Neural cell (in vitro differentiated cells): ENCODE results near the gene GPATCH3. TPM values are rescaled to one million over a fixed set of nuclear protein-coding genes. Genes with fewer than 3 reads are reported as not detected.

Experiments
- H2AFZ ChIP-seq: fragments of 200-600, 300-800 bp; sonication (generic), shearing (Covaris generic); 2 replicates; pipeline ENCODE4 v1.6.0; 2014; ENCODE audit warnings: low read depth, mild to moderate bottlenecking, antibody characterized with exemption, low read length, moderate library complexity
- H3F3A ChIP-seq: fragments of 200-600 bp; shearing (Covaris generic); 2 replicates; pipeline ENCODE4 v1.6.1; 2016; ENCODE audit warnings: mild to moderate bottlenecking, moderate library complexity, mixed read lengths, antibody characterized with exemption, low read length; ENCODE audit not compliant: insufficient read depth, poor library complexity, severe bottlenecking
- H3K27ac ChIP-seq: fragments of 200-600, 300-800 bp; sonication (generic), shearing (Covaris generic); 2 replicates; pipeline ENCODE4 v1.5.1; 2014; ENCODE audit warnings: mild to moderate bottlenecking, low read length, moderate library complexity
- H3K27me3 ChIP-seq: fragments of 300-800, 200-600 bp; sonication (generic), shearing (Covaris generic); 2 replicates; pipeline ENCODE4 v1.6.0; 2014; ENCODE audit warnings: mild to moderate bottlenecking, low read depth, low read length, moderate library complexity; ENCODE audit not compliant: insufficient read depth
- H3K36me3 ChIP-seq: fragments of 300-800, 200-600 bp; sonication (generic), shearing (Covaris generic); 2 replicates; pipeline ENCODE4 v1.5.1; 2014; ENCODE audit warnings: mild to moderate bottlenecking, antibody characterized with exemption, low read length, moderate library complexity; ENCODE audit not compliant: insufficient read depth
- H3K4me2 ChIP-seq: fragments of 300-800, 200-600 bp; sonication (generic), shearing (Covaris generic); 2 replicates; pipeline ENCODE4 v1.6.0; 2014; ENCODE audit warnings: mild to moderate bottlenecking, low read length
- H3K4me3 ChIP-seq: fragments of 300-800, 200-600 bp; sonication (generic), shearing (Covaris generic); 2 replicates; pipeline ENCODE4 v1.5.1; 2014; ENCODE audit warnings: mild to moderate bottlenecking, low read length, moderate library complexity
- H3K79me2 ChIP-seq: fragments of 200-600 bp; shearing (Covaris generic); replicated peaks from 2 replicates; pipeline ENCODE4 v1.6.0; 2014; ENCODE audit warnings: mild to moderate bottlenecking, low read length, moderate library complexity; ENCODE audit not compliant: insufficient read depth
- H3K9ac ChIP-seq: fragments of 300-800, 200-600 bp; sonication (generic), shearing (Covaris generic); 2 replicates; pipeline ENCODE4 v1.6.1; 2016; ENCODE audit warnings: mild to moderate bottlenecking, low read length, mixed read lengths
- H3K9me2 ChIP-seq: fragments of 200-600 bp; shearing (Covaris generic); 2 replicates; pipeline ENCODE4 v1.6.1; 2016; ENCODE audit warnings: mild to moderate bottlenecking, low read length, mixed read lengths; ENCODE audit not compliant: insufficient read depth
- H3K9me3 ChIP-seq: fragments of 200-600, 300-800 bp; sonication (generic), shearing (Covaris generic); 2 replicates; pipeline ENCODE4 v1.6.1; 2016; ENCODE audit warnings: mild to moderate bottlenecking, mixed run types, low read length, moderate library complexity, mixed read lengths
- H4K20me1 ChIP-seq: fragments of 200-600 bp; shearing (Covaris generic); 2 replicates; pipeline ENCODE4 v1.6.1; 2016; ENCODE audit warnings: mild to moderate bottlenecking, mixed run types; ENCODE audit not compliant: insufficient read depth
- EP300 ChIP-seq: fragments of 450-650 bp; conservative IDR thresholded peaks from 2 replicates; pipeline ENCODE4 v1.6.1; 2014; ENCODE audit warnings: antibody characterized with exemption, mild to moderate bottlenecking, moderate library complexity; ENCODE audit not compliant: poor library complexity, severe bottlenecking
- EZH2 ChIP-seq: fragments of 200-600, 300-800 bp; shearing (Covaris generic), sonication (generic); IDR thresholded peaks from 2 replicates; pipeline ENCODE4 v1.6.1; 2014; ENCODE audit warnings: antibody characterized with exemption, low read length, borderline replicate concordance, mild to moderate bottlenecking; ENCODE audit not compliant: insufficient read depth, poor library complexity, severe bottlenecking
- MXI1 ChIP-seq: fragments of 450-650 bp; conservative IDR thresholded peaks from 2 replicates; pipeline ENCODE4 v1.6.1; 2014; ENCODE audit warnings: antibody characterized with exemption, mild to moderate bottlenecking; ENCODE audit not compliant: poor library complexity, severe bottlenecking
- POLR2AphosphoS5 ChIP-seq: IDR thresholded peaks from 2 replicates; pipeline ENCODE4 v1.6.1; 2012
- RAD21 ChIP-seq: fragments of 450-650 bp; conservative IDR thresholded peaks from 2 replicates; pipeline ENCODE4 v1.6.1; 2014; ENCODE audit warnings: antibody characterized with exemption, mild to moderate bottlenecking, moderate library complexity
- SMC3 ChIP-seq: fragments of 450-650 bp; conservative IDR thresholded peaks from 2 replicates; pipeline ENCODE4 v1.6.1; 2014; ENCODE audit warnings: antibody characterized with exemption, mild to moderate bottlenecking, moderate library complexity; ENCODE audit not compliant: poor library complexity
- TAF1 ChIP-seq: IDR thresholded peaks from 2 replicates; pipeline ENCODE4 v1.6.1; 2012; ENCODE audit warnings: low read depth
- polyA plus RNA-seq: library from polyadenylated mRNA; depleted of rRNA; stranded (reverse); fragments of >200 nt; gene quantifications from 2 replicates; pipeline ENCODE4 v1.2.3, GENCODE V29; 2014
- TF ChIP-seq, protein P1 (sequence below): IDR thresholded peaks from 2 replicates; pipeline ENCODE4 v1.6.1; 2012; ENCODE audit warnings: borderline replicate concordance
- TF ChIP-seq, protein P2 (sequence below): fragments of 450-650 bp; IDR thresholded peaks from 2 replicates; pipeline ENCODE4 v1.5.1; 2014; ENCODE audit warnings: antibody characterized with exemption, mild to moderate bottlenecking, moderate library complexity; ENCODE audit not compliant: poor library complexity, severe bottlenecking

GPATCH3 gene
- polyA plus RNA-seq, 1 donor from 2014 or later = 7.1 TPM

DNA sequence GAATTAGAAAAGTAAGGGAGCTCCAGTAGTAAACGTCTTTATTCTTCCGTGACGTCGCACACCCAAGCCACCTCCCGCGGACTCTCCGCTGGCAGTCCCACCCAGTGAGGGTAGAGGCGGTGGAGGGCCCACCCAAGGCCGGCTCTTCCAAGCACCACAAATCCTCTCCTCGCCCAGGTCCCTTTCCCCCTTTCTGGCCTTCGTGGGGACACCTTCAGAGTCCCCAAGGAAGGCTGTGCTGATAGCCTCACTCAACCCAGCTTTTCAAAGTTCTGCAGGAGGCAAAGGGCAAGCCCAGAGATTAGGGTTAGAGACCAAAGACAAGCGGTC, 9.8 kb downstream of the GPATCH3 start:
- Histone ChIP-seq H3K4me3 (peak overlapping the region; percentile 100), H3K9ac (peak overlapping the region; percentile 85), H4K20me1 (no peaks in the 10 kb centered on the region), H3K9me2 (no peaks in the 10 kb centered on the region), H3F3A (no peaks in the 10 kb centered on the region), H3K36me3 (no peaks in the 10 kb centered on the region), H3K4me2 (peak overlapping the region; percentile 50), H3K9me3 (no peaks in the 10 kb centered on the region), H3K79me2 (peaks cover 13% of the 10 kb centered on the region), H2AFZ (peak overlapping the region; percentile 88), H3K27me3 (no peaks in the 10 kb centered on the region), H3K27ac (peak overlapping the region; percentile 84)
- TF ChIP-seq EZH2 (no peak), MXI1 (no peak), SMC3 (no peak), TAF1 (no peak), POLR2AphosphoS5 (no peak), EP300 (no peak), RAD21 (no peak)
- TF ChIP-seq, protein P1, sequence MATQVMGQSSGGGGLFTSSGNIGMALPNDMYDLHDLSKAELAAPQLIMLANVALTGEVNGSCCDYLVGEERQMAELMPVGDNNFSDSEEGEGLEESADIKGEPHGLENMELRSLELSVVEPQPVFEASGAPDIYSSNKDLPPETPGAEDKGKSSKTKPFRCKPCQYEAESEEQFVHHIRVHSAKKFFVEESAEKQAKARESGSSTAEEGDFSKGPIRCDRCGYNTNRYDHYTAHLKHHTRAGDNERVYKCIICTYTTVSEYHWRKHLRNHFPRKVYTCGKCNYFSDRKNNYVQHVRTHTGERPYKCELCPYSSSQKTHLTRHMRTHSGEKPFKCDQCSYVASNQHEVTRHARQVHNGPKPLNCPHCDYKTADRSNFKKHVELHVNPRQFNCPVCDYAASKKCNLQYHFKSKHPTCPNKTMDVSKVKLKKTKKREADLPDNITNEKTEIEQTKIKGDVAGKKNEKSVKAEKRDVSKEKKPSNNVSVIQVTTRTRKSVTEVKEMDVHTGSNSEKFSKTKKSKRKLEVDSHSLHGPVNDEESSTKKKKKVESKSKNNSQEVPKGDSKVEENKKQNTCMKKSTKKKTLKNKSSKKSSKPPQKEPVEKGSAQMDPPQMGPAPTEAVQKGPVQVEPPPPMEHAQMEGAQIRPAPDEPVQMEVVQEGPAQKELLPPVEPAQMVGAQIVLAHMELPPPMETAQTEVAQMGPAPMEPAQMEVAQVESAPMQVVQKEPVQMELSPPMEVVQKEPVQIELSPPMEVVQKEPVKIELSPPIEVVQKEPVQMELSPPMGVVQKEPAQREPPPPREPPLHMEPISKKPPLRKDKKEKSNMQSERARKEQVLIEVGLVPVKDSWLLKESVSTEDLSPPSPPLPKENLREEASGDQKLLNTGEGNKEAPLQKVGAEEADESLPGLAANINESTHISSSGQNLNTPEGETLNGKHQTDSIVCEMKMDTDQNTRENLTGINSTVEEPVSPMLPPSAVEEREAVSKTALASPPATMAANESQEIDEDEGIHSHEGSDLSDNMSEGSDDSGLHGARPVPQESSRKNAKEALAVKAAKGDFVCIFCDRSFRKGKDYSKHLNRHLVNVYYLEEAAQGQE = no peak
- TF ChIP-seq, protein P2, sequence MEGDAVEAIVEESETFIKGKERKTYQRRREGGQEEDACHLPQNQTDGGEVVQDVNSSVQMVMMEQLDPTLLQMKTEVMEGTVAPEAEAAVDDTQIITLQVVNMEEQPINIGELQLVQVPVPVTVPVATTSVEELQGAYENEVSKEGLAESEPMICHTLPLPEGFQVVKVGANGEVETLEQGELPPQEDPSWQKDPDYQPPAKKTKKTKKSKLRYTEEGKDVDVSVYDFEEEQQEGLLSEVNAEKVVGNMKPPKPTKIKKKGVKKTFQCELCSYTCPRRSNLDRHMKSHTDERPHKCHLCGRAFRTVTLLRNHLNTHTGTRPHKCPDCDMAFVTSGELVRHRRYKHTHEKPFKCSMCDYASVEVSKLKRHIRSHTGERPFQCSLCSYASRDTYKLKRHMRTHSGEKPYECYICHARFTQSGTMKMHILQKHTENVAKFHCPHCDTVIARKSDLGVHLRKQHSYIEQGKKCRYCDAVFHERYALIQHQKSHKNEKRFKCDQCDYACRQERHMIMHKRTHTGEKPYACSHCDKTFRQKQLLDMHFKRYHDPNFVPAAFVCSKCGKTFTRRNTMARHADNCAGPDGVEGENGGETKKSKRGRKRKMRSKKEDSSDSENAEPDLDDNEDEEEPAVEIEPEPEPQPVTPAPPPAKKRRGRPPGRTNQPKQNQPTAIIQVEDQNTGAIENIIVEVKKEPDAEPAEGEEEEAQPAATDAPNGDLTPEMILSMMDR = no peak

DNA sequence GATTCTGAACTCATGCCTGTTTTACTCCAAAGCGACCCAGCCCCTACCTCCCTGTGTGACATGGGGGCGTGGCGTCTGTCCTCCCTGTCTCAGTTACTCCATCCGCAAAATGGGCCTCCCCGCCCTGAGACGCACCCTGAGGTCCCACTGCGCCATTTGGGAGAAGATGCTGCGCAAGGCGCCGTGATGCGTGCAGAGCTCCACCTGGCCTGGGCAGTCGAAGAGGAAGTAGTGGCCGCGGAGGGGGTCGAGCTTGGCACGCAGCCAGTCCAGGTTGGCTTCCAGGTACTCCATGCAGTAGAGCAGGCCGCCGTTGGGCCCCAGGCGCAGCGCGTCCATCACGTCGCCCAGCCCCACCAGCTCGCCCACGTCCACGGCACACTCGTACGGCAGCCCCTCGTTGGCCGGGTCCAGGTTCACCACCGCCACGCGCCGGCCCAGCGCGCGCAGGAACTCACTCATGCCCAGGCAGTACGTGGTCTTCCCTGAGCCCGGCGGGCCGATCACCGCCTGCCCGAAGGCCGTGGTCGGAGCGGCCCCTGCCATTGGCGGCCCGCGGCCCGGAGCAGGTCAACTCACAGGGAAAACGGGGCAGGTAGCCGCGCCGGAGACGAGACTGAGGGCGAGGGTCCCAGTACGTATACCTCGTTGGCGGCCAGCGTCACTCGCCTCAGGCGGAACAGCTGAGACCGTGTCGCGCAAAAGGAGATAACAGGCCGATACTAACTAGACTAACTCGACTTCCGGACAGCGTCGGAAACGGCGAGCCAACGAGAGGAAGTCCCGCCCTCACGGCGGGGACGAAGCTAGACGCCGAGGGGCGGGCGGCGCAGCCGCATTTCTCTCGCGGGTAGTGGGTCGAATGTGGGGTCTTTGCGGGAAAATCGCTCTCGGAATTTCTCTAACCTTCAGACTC, 10.5 kb downstream of the GPATCH3 start, which contains the start of gene GPN2:
Gene GPN2 (minus strand): TSS at position 733 of the 916 bp plus-strand sequence. CDS start 187 bp downstream, at position 546.
- H4K20me1 ChIP-seq = no peaks in the 10 kb centered on the region
- TF ChIP-seq RAD21 (no peak), EP300 (no peak), EZH2 (no peak), POLR2AphosphoS5 (peak; percentile 92), TAF1 (peak; percentile 61), SMC3 (no peak), MXI1 (peak; percentile 68)
- TF ChIP-seq, protein P1 = peak; percentile 37
- H3K4me2 ChIP-seq = peak within 1 kb of the TSS; percentile 92
- no peaks in the 10 kb centered on the region for H3F3A ChIP-seq
- H3K9me3 ChIP-seq = no peaks in the 10 kb centered on the region
- H3K36me3 ChIP-seq = no peaks in the 10 kb centered on the region
- H2AFZ ChIP-seq = peak within 1 kb of the TSS; percentile 88
- peak within 1 kb of the TSS; percentile 100 for H3K4me3 ChIP-seq
- peaks cover 13% of the 10 kb centered on the region for H3K79me2 ChIP-seq
- H3K9ac ChIP-seq = peak within 1 kb of the TSS; percentile 85
- H3K9me2 ChIP-seq = no peaks in the 10 kb centered on the region
- H3K27ac ChIP-seq = peak within 1 kb of the TSS; percentile 84
- no peaks in the 10 kb centered on the region for H3K27me3 ChIP-seq
